A673 (cell line): Measurements from ENCODE around the gene CNNM1. TPM values are rescaled to one million over a fixed set of nuclear protein-coding genes. Genes with fewer than 3 reads are reported as not detected.

Experiments used
- BruUV-seq: library from RNA; stranded (reverse); fragments of 400-500 nt; replicated peaks from 2 replicates; lab custom pipeline; 2021; lab: Mats Ljungman, UMichigan
- CTCF ChIA-PET: fragments of 300-600 bp; sonication (Branson Sonifier 250); formaldehyde crosslinking; loops from one replicate; lab custom pipeline; 2022; ENCODE audit warnings: antibody characterized with exemption; lab: Charles Lee
- POLR2A ChIA-PET: fragments of 300-600 bp; sonication (Branson Sonifier 250); formaldehyde crosslinking; loops from one replicate; lab custom pipeline; 2022; ENCODE audit warnings: antibody characterized with exemption; ENCODE audit not compliant: low non-redundant PET; lab: Charles Lee
- DNase-seq: peaks from one replicate; pipeline ENCODE4 v3.0.0-alpha.2; 2015; ENCODE audit warnings: low spot score
- H3K27ac ChIP-seq: fragments of 200-600 bp; sonication (generic); 2 replicates; pipeline ENCODE4 v1.5.1; 2016; ENCODE audit warnings: mixed run types, low read depth, mild to moderate bottlenecking, mixed read lengths, antibody characterized with exemption, low read length; ENCODE audit not compliant: poor library complexity, severe bottlenecking
- H3K27me3 ChIP-seq: fragments of 200-600 bp; sonication (generic); replicated peaks from 2 replicates; pipeline ENCODE4 v1.6.1; 2017; ENCODE audit warnings: mixed run types, low read depth, mild to moderate bottlenecking, mixed read lengths, antibody characterized with exemption, low read length; ENCODE audit not compliant: insufficient read depth, poor library complexity
- H3K36me3 ChIP-seq: fragments of 200-600 bp; sonication (generic); 2 replicates; pipeline ENCODE4 v1.6.1; 2016; ENCODE audit warnings: mixed run types, mild to moderate bottlenecking, mixed read lengths, antibody characterized with exemption, low read length; ENCODE audit not compliant: insufficient read depth, poor library complexity, severe bottlenecking
- H3K4me1 ChIP-seq: fragments of 200-600 bp; sonication (generic); 2 replicates; pipeline ENCODE4 v1.6.1; 2017; ENCODE audit warnings: mixed run types, mild to moderate bottlenecking, mixed read lengths, antibody characterized with exemption, low read length; ENCODE audit not compliant: insufficient read depth, poor library complexity, severe bottlenecking
- H3K4me3 ChIP-seq: fragments of 200-600 bp; sonication (generic); 2 replicates; pipeline ENCODE4 v1.5.1; 2016; ENCODE audit warnings: low read depth, mixed run types, mild to moderate bottlenecking, mixed read lengths, low read length; ENCODE audit not compliant: poor library complexity, severe bottlenecking
- H3K9me3 ChIP-seq: fragments of 200-600 bp; sonication (generic); 2 replicates; pipeline ENCODE4 v1.6.1; 2016; ENCODE audit warnings: mixed run types, low read depth, mild to moderate bottlenecking, mixed read lengths, antibody characterized with exemption, low read length; ENCODE audit not compliant: poor library complexity, severe bottlenecking
- EZH2 ChIP-seq: fragments of 200-600 bp; sonication (generic); IDR thresholded peaks from 2 replicates; pipeline ENCODE4 v1.6.1; 2017; ENCODE audit warnings: borderline replicate concordance, low read depth, mild to moderate bottlenecking, mixed read lengths, antibody characterized with exemption, low read length; ENCODE audit not compliant: poor library complexity, severe bottlenecking
- intact Hi-C: fragments of 100-400 bp; cut with micrococcal nuclease; formaldehyde crosslinking; loops from one replicate; pipeline ENCODE4 v1.10.0; 2022; ENCODE audit not compliant: unreplicated experiment
- total RNA-seq: library from RNA; stranded (reverse); gene quantifications from 2 replicates; pipeline ENCODE4 v1.2.3, GENCODE V29; 2021
- TF ChIP-seq, protein P1 (sequence below): fragments of 300-800, 200-600 bp; sonication (generic); conservative IDR thresholded peaks from 2 replicates; pipeline ENCODE4 v1.5.1; 2017; ENCODE audit warnings: low read depth, mild to moderate bottlenecking, antibody characterized with exemption, low read length, moderate library complexity, mixed read lengths

The CNNM1 gene
- total RNA-seq, 1 experiment from 2014 or later: 0.73 TPM

DNA sequence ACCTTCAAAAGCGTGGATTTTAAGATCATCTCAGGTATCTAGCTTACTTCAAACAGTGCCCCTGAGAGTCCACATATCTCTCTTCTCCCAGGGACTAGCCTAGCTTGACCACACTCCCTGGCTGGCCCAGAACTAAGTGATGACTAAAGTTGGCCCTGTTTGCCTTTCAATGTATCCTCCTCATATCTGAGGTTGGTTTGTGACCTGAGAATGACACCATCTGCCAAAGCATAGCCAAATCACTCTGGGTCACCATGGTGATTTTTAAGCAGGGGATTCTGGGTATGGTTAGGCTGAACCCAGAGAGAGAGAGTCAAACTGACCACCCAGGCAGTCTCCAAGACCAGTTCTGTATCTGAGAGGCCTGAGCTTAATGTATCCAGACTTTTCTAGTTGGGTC, 16.2 kb downstream of the CNNM1 start:
- CTCF ChIA-PET: no interaction called here
- H3K27me3 ChIP-seq: peaks cover 16% of the 10 kb centered on the region
- no peak overlapping the region for H3K4me3 ChIP-seq
- H3K9me3 ChIP-seq: no peaks in the 10 kb centered on the region
- no peak for DNase-seq
- POLR2A ChIA-PET: interaction anchor here (0.6 kb wide), 1 partner anchor 44 kb away, joined by 4 read pairs; no protein-coding TSS in a partner anchor
- H3K4me1 ChIP-seq: no peaks in the 10 kb centered on the region
- TF ChIP-seq, protein P1, sequence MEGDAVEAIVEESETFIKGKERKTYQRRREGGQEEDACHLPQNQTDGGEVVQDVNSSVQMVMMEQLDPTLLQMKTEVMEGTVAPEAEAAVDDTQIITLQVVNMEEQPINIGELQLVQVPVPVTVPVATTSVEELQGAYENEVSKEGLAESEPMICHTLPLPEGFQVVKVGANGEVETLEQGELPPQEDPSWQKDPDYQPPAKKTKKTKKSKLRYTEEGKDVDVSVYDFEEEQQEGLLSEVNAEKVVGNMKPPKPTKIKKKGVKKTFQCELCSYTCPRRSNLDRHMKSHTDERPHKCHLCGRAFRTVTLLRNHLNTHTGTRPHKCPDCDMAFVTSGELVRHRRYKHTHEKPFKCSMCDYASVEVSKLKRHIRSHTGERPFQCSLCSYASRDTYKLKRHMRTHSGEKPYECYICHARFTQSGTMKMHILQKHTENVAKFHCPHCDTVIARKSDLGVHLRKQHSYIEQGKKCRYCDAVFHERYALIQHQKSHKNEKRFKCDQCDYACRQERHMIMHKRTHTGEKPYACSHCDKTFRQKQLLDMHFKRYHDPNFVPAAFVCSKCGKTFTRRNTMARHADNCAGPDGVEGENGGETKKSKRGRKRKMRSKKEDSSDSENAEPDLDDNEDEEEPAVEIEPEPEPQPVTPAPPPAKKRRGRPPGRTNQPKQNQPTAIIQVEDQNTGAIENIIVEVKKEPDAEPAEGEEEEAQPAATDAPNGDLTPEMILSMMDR: no peak
- no peak for TF ChIP-seq EZH2
- H3K27ac ChIP-seq: no peak overlapping the region
- H3K36me3 ChIP-seq: no peaks in the 10 kb centered on the region
- BruUV-seq: no TSS peak
- intact Hi-C loops: no loop called here

DNA sequence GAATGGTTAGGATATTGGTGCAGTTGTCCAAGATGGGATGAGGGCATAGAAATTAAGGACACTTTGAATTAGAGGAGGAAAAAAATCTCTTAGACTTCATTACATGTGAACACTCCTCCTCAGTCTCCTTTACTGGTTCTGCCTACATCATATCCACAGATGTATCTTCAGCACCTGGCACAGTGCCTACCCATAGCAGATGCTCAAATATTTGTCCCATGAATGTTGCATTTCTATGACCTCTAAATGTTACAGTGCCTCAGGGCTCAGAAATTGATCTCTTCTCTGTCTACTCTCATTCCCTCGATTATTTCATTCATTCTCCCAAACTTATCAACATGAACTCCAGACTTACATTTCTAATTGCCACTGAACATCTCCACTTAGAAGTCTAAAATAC, 17.1 kb downstream of the CNNM1 start:
- DNase-seq: no peak
- no peaks in the 10 kb centered on the region for H3K9me3 ChIP-seq
- H3K27me3 ChIP-seq: peaks cover 12% of the 10 kb centered on the region
- H3K36me3 ChIP-seq: no peaks in the 10 kb centered on the region
- no peak for TF ChIP-seq EZH2
- TF ChIP-seq, protein P1: no peak
- H3K27ac ChIP-seq: no peak overlapping the region
- H3K4me3 ChIP-seq: no peak overlapping the region
- POLR2A ChIA-PET: no interaction called here
- no peaks in the 10 kb centered on the region for H3K4me1 ChIP-seq
- intact Hi-C loops: no loop called here
- BruUV-seq: no TSS peak
- CTCF ChIA-PET: no interaction called here

DNA sequence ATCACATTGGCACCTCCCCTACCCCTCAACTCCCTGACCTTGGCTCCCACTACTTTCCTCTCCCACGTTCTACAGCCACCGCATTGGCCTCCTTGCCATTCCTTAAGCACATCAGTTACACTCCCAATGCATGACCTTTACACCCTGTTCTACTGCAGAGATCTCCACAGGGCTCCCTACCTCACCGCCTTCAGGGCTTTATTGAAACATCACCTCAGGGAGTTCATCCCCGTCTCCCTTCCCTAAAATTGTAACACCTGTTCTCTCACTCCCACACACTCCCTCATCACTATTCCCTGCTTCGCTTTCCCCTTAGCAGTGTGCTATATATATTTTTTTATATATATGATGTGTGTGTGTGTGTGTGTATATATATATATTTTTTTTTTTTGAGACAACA, 18.5 kb downstream of the CNNM1 start:
- POLR2A ChIA-PET: no interaction called here
- TF ChIP-seq, protein P1: no peak
- Histone ChIP-seq H3K9me3 (no peaks in the 10 kb centered on the region), H3K27me3 (peaks cover 16% of the 10 kb centered on the region), H3K27ac (no peak overlapping the region), H3K4me1 (no peaks in the 10 kb centered on the region), H3K36me3 (no peaks in the 10 kb centered on the region), H3K4me3 (no peak overlapping the region)
- no TSS peak for BruUV-seq
- intact Hi-C loops: no loop called here
- CTCF ChIA-PET: no interaction called here
- no peak for DNase-seq
